Measurements from ENCODE around the gene PROM1. TPM values are rescaled to one million over a fixed set of nuclear protein-coding genes. Genes with fewer than 3 reads are reported as not detected.

The PROM1 gene
- total and polyA plus RNA-seq, 2 of the 13 experiments (the other 11 are each of a cell fraction or from before 2014, with no cell fraction given), result 3.9 to 16.4 TPM

DNA sequence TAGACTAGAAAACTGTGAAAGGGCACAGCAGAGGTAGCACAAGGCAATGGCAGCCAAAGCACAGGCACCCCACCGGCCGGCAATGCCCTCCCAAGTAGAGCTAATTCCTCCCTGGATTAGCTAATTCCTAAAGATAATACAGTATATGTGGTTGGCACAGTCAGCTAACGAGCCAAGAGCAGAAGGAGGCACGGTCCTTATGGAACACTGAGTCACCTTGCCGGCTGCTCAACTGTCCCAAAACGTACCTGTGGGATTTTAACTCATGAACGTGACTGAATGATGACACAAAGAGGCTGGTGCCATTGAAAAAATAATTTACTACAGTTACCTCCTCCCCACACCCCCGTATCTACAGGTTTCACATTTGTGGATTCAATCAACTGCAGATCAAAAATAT lies 136.1 kb downstream of the PROM1 start:
- intact Hi-C loops (cut with micrococcal nuclease; ENCODE audit: unreplicated experiment), result no loop called here
- no peaks in the 10 kb centered on the region for H3K9me3 ChIP-seq (ENCODE audit: low read length)
- H2AFZ ChIP-seq (ENCODE audit: low read length), result no peak overlapping the region
- H3K36me3 ChIP-seq (replicated peaks in 1 of 2; ENCODE audit: control insufficient read depth in 1 of 2, insufficient read depth in 2 of 2, low read length in 2 of 2), result no peaks in the 10 kb centered on the region
- H3K4me2 ChIP-seq (ENCODE audit: low read depth, low read length), result no peak overlapping the region
- H3K4me3 ChIP-seq (replicated peaks in 1 of 3; ENCODE audit: insufficient read depth in 1 of 3, low read depth in 2 of 3, low read length in 3 of 3), result no peak overlapping the region
- WGBS (ENCODE audit: low lambda C conversion rate), result 8% methylated on average over 8 of the region's 8 CpGs
- FAIRE-seq (no peak), DNase-seq (ENCODE audit: low spot score) (no peak), ATAC-seq (no peak)
- in situ Hi-C loops (cut with HindIII; ENCODE audit: extremely low pct_ligation_motif_present, low pct_unique_long_range_greater_than_20kb), result no loop called here
- no peaks in the 10 kb centered on the region for H3K4me1 ChIP-seq (ENCODE audit: insufficient read depth, low read length)
- H3K27ac ChIP-seq (ENCODE audit: extremely low read length, insufficient read depth, low read length), result no peak overlapping the region
- TF ChIP-seq, protein P1, sequence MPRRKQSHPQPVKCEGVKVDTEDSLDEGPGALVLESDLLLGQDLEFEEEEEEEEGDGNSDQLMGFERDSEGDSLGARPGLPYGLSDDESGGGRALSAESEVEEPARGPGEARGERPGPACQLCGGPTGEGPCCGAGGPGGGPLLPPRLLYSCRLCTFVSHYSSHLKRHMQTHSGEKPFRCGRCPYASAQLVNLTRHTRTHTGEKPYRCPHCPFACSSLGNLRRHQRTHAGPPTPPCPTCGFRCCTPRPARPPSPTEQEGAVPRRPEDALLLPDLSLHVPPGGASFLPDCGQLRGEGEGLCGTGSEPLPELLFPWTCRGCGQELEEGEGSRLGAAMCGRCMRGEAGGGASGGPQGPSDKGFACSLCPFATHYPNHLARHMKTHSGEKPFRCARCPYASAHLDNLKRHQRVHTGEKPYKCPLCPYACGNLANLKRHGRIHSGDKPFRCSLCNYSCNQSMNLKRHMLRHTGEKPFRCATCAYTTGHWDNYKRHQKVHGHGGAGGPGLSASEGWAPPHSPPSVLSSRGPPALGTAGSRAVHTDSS (CRISPR knock-in tag; conservative IDR thresholded peaks at IDR 0.05), result no peak
- TF ChIP-seq ISL2 (CRISPR knock-in tag; IDR thresholded peaks at IDR 0.05), result no peak
- TF ChIP-seq ZNF841 (CRISPR knock-in tag; IDR thresholded peaks at IDR 0.05; ENCODE audit: borderline replicate concordance), result no peak
- TF ChIP-seq, protein P2, sequence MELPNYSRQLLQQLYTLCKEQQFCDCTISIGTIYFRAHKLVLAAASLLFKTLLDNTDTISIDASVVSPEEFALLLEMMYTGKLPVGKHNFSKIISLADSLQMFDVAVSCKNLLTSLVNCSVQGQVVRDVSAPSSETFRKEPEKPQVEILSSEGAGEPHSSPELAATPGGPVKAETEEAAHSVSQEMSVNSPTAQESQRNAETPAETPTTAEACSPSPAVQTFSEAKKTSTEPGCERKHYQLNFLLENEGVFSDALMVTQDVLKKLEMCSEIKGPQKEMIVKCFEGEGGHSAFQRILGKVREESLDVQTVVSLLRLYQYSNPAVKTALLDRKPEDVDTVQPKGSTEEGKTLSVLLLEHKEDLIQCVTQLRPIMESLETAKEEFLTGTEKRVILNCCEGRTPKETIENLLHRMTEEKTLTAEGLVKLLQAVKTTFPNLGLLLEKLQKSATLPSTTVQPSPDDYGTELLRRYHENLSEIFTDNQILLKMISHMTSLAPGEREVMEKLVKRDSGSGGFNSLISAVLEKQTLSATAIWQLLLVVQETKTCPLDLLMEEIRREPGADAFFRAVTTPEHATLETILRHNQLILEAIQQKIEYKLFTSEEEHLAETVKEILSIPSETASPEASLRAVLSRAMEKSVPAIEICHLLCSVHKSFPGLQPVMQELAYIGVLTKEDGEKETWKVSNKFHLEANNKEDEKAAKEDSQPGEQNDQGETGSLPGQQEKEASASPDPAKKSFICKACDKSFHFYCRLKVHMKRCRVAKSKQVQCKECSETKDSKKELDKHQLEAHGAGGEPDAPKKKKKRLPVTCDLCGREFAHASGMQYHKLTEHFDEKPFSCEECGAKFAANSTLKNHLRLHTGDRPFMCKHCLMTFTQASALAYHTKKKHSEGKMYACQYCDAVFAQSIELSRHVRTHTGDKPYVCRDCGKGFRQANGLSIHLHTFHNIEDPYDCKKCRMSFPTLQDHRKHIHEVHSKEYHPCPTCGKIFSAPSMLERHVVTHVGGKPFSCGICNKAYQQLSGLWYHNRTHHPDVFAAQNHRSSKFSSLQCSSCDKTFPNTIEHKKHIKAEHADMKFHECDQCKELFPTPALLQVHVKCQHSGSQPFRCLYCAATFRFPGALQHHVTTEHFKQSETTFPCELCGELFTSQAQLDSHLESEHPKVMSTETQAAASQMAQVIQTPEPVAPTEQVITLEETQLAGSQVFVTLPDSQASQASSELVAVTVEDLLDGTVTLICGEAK (IDR thresholded peaks at IDR 0.05), result no peak
- TF ChIP-seq, protein P2 (CRISPR knock-in tag; IDR thresholded peaks at IDR 0.05), result no peak
- TF ChIP-seq ZNF264 (CRISPR knock-in tag; IDR thresholded peaks at IDR 0.05), result no peak
- TF ChIP-seq, protein P3, sequence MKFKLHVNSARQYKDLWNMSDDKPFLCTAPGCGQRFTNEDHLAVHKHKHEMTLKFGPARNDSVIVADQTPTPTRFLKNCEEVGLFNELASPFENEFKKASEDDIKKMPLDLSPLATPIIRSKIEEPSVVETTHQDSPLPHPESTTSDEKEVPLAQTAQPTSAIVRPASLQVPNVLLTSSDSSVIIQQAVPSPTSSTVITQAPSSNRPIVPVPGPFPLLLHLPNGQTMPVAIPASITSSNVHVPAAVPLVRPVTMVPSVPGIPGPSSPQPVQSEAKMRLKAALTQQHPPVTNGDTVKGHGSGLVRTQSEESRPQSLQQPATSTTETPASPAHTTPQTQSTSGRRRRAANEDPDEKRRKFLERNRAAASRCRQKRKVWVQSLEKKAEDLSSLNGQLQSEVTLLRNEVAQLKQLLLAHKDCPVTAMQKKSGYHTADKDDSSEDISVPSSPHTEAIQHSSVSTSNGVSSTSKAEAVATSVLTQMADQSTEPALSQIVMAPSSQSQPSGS (CRISPR knock-in tag; IDR thresholded peaks at IDR 0.05), result no peak
- TF ChIP-seq, protein P4, sequence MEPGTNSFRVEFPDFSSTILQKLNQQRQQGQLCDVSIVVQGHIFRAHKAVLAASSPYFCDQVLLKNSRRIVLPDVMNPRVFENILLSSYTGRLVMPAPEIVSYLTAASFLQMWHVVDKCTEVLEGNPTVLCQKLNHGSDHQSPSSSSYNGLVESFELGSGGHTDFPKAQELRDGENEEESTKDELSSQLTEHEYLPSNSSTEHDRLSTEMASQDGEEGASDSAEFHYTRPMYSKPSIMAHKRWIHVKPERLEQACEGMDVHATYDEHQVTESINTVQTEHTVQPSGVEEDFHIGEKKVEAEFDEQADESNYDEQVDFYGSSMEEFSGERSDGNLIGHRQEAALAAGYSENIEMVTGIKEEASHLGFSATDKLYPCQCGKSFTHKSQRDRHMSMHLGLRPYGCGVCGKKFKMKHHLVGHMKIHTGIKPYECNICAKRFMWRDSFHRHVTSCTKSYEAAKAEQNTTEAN (CRISPR knock-in tag; conservative IDR thresholded peaks at IDR 0.05), result no peak
- TF ChIP-seq, protein P5, sequence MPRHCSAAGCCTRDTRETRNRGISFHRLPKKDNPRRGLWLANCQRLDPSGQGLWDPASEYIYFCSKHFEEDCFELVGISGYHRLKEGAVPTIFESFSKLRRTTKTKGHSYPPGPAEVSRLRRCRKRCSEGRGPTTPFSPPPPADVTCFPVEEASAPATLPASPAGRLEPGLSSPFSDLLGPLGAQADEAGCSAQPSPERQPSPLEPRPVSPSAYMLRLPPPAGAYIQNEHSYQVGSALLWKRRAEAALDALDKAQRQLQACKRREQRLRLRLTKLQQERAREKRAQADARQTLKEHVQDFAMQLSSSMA (CRISPR knock-in tag; IDR thresholded peaks at IDR 0.05), result no peak
- TF ChIP-seq KMT2A (CRISPR knock-in tag; IDR thresholded peaks at IDR 0.05), result no peak
- TF ChIP-seq ZNF138 (CRISPR knock-in tag; IDR thresholded peaks at IDR 0.05; ENCODE audit: low read depth), result no peak
- no peak for TF ChIP-seq ZNF20 (CRISPR knock-in tag; IDR thresholded peaks at IDR 0.05)
- ChIA-PET CTCF (ENCODE audit: low intra/inter-chr PET ratio, low total read pairs) (no interaction called here), POLR2A (no interaction called here)
- no peaks in the 10 kb centered on the region for H3K79me2 ChIP-seq (ENCODE audit: insufficient read depth, low read length)
- H3K9ac ChIP-seq (ENCODE audit: insufficient read depth, low read depth, low read length), result no peak overlapping the region
- no TSS peak for BruUV-seq (replicated peaks)
- H4K20me1 ChIP-seq (ENCODE audit: insufficient read depth, low read length), result no peaks in the 10 kb centered on the region
- H3K27me3 ChIP-seq (ENCODE audit: control insufficient read depth in 1 of 2, insufficient read depth in 2 of 2, low read length in 2 of 2), result no peaks in the 10 kb centered on the region; a peak in 1 of 5 replicates

Data from HepG2 (cell line).